Hematopoietic multipotent progenitor cell treated with erythropoietin and hydrocortisone succinate and interleukin-3 and kit ligand, for 4 days (in vitro differentiated cells): Measurements from ENCODE around the gene ZNF804A.
"Not testable (repeated sequence)": the region's sequence is repeated elsewhere in the genome, so short reads cannot be mapped to it uniquely, and the experiment has no call there.

ENCODE experiments used
- DNase-seq: peaks from one replicate; pipeline ENCODE4 v3.0.0-alpha.2; 2015

The ZNF804A gene

DNA sequence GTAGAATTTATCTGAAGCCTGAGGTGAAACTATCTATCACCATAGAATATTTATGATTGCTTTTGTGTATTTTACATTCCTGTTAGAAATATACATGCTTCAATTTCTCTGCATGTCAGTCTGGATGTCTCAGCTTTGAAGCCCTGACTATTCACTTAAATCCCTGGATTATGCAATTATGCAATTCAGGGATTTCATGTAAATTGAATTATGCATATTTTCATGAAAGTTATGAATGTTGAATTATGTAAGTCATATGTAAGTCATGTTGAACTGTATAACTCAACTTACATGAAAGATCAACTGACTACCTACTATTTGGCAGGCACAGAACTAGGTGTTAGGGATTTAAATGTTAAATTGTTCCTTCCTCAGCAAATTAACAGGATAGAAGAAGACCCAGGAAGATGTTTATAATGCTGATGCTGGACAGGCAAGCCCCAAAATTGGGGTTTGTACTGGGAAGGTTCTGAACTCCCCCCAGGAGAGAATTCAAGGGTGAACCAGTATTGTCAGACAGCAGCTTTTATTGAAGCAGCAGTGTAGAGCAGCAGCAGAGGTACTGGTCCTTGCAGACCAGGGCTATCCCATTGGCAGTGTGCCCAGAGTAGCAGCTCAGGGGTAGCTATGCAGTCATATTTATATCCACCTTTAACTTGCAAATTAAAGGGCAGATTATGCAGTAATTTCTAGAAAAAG lies 236.5 kb downstream of the ZNF804A start:
- peak; percentile 24 for DNase-seq

DNA sequence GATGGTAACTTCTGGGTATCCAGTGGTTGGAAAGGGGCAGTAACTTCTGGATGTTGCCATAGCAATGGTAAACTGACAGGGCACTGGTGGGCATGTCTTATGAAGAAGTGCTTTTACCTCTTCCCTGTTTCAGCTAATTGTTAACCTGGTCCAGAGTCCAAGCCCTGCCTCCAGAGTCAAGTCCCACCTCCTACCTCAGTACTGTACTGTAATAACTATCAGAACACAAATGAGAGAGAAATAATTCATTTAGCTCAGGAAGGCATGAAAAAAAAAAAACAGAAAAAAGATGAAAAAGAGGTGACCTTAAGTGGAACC lies 237.0 kb downstream of the ZNF804A start:
- no peak for DNase-seq

DNA sequence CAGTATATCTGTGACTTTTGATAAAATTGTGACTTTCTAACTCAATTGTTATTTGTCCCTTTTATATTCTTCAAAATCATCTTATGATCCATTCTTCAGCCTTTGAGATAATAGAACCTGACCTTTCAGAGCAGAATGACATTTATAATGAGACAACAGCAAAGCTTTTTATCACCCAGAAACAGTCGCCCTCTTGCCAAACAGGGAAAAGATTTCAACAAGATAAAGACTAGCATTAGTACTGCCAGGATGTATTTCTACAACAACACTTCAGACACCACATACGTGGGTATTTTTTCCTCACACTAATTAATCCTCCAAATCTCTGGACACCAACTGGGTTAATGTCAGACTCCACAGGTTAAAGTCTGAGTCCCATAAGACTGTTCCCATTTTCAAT lies 249.0 kb downstream of the ZNF804A start:
- peak; percentile 70 for DNase-seq

DNA sequence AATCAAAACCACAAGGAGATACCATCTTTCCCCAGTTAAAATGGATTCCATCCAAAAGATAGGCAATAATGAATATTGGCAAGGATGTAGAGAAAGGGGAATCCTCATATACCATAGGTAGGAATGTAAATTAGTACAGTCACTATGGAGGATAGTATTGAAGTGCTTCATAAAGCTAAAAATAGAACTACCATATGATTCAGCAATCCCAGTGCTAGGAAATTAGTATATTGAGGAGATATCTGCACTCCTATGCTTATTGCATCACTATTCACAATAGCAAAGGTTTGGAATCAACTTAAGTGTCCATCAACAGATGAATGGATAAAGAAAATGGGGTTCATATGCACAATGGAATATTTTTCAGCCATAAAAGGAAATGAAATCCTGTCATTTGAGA lies 251.2 kb downstream of the ZNF804A start:
- DNase-seq = no peak

DNA sequence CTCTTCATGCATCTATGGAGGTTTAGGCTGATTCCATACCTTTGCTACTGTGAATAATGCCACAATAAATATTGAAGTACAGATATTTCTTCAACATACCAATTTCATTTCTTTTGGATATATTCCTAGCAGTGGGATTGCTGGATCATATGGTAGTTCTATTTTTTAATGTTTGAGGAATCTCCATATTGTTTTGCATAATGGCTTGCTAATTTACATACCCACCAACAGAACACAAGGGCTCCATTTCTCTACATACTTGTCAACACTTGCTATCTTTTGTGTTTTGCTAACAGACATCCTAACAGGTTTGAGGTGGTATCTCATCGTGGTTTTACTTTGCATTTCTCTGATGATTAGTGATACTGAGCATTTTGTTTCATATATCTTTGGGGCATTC lies 253.2 kb downstream of the ZNF804A start:
- no peak for DNase-seq

DNA sequence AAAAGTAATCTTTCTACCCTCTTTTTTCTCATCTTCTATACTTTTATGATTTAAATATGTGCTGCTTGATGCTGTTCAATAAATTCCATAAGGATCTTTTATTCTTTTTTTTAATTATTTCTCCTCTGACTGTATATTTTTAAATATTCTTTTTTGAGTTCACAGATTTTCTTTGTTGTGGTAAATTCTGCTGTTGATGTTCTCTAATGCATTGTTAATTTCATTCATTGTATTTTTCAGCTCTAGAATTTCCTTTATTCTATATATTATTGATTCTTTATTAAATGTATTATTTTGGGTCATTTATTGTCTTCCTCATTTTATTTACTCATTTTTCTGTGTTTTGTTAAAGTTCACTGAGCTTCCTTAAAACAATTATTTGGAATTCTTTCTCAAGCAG lies 260.9 kb downstream of the ZNF804A start:
- no peak for DNase-seq

DNA sequence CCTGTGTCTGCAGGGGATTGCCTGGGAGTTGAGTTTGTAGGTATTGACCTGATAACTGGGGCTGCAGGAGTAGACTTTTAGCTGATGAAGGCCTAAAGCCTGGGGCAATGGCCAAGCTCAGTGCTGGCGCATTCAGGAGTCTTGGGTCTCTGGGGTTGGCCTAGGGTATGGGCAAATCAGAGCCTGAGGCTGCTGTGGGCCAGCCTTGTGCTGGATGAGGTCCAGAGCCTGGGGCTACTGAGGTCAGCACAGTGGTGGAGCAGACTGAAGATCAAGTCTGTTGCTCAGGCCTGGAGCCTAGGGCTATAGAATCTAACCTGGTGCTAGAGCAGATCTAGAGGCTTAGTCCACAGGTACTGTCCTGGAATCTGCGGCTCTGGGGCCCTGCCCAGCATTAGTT lies 262.4 kb downstream of the ZNF804A start:
- no peak for DNase-seq

DNA sequence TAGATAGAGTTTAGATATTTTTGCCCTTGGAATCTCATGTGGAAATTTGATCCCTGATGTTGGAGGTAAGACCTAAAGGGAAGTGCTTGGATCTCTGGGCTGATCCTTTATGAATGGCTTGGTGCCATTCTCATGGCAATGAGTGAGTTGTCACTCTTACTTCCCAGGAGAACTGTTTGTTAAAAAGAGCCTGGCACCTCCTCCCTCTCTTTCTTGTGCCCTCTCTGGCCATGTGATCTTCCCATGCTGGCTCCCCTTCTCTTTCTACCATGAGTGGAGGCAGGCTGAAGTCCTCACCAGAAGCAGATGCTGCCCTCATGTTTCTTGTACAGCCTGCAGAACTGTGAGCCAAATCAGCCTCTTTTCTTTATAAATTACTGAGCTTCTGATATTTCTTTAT lies 276.9 kb downstream of the ZNF804A start:
- DNase-seq = no peak

DNA sequence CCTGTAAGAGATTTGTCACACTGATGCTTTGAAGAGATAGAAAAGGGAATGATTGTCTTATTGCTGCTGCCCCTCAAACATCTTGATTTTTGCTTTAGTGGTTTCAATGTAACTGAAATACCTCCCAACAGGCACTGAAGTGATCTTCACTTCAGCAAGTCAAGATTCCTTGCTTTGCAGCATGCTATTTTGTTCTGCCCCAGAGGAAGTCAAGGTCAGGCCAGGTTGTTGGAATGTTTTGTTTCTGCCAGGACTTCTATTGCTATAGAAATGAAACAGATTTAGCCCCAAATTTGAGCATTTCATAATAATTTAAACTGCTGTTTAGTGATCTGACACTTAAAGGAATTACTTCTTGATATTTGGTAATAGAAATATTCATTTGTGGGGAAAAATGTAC lies 277.6 kb downstream of the ZNF804A start:
- DNase-seq = no peak

DNA sequence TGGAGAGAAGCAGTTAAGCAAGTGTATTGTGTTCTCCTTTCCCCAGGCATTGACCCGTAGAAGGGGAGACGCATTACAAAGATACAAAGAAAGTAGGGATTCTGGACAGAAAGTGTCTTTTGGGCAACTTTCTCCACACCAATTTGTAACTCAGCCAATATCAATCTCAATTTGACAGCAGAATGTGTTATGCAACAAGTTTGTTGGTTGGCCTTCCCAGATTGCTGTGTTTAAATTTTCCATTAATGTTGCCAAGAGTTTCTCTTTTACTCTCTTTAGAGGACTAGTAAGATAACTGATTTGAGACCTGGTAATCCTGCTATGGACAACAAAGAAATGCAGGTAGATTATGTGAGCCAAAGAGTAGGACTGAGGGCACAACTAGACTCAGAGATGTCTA lies 279.6 kb downstream of the ZNF804A start:
- DNase-seq = no peak

DNA sequence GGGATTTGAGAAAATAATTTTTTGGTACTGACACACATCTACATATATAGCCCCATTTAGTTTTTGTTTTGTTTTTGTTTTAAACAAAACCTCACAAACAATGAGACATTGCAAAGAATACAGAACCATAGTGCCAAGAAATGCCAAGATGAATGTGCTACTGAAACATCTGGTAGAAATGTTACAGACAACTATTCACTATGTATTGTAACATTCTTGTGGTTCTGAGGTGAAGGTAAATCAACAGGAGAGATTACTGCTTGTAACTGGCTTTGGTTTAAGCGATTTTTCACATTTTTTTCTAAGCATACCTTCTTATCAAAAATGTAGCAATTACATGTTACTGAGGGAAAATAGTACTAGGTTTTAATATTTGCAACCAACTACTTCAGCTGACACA lies 281.3 kb downstream of the ZNF804A start:
- no peak for DNase-seq

DNA sequence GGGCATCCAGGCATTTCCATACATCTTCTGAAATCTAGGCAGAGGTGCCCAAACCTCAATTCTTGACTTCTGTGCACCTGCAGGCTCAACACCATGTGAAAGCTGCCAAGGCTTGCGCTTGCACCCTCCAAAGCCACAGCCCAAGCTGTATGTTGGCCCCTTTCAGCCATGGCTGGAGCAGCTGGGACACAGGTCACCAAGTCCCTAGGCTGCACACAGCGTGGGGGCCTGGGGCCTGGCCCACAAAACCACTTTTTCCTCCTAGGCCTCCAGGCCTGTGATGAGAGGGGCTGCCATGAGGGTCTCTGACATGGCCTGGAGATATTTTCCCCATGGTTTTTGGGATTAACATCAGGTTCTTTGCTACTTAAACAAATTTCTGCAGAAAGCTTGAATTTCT lies 288.3 kb downstream of the ZNF804A start:
- DNase-seq = not testable (repeated sequence)

DNA sequence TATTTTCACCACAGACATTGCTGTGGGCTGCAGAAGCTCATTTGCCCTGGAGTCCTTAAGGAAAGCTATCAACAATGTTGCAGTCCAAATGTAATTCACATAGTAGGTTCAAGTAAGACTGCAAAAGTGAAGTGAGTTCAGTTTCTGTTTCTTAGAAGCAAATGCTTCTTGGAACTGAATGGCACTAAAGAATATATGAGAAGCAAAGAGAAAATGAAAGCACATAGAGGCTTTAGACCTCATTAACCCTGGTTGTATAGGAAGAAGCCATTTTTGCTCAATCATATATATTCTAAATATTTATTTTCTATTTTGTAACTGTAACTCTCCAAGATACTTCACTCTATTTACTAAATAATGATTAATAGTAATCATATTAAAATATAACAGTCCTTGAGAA lies 292.0 kb downstream of the ZNF804A start:
- peak; percentile 8 for DNase-seq

DNA sequence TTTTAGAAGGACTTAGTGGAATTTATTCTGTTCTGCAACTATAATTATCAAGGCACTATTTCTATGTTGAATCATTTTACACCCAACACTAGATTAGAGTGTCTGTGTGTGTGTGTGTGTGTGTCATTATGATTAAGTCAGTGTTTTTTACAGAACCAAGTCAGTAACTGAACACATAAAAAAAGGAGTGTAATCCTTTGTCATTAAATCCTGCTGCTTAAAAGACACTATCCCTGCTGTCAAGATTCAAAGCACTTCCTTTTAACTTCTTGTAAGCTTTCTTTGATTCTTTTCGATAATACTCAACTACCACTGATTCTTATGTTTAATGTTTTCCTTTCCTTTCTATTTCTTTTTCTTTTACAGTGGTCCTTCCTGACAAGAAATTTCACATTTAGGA lies 306.7 kb downstream of the ZNF804A start:
- no peak for DNase-seq

DNA sequence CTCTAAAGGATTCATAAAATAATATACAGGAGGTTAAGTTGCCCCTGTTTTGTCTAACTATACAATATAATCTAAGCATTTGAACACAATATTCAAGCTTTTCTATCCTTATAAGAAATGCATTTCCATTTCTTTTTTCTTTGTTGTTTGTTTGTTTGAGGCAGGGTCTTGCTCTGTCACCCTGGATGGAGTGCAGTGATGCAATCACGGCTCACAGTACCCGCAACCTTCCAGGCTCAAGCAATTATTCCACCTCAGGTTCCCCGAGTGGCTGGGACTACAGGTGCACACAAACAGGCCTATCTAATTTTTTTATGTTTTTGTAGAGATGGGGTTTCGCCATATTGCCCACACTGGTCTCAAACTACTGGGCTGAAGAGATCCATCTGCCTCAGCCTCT lies 307.8 kb downstream of the ZNF804A start:
- no peak for DNase-seq

DNA sequence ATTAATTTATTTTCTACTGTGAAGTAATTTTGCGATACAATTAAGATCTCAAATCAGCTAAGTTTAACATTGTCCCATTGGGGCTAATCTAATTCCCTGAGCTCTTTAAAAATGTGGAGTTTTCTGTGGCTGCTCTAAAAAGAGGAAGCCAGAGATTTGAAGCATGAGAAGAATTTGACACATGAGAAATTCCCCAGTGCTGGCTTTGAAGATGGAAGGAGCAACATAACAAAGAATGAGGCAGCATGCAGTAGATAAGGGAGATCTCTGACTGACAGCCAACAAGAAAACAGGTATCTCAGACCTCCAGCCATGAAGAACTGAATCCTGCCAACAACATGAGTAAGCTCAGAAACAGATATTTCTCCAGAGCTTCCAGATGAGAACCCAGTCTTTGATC lies 308.4 kb downstream of the ZNF804A start:
- peak; percentile 27 for DNase-seq

DNA sequence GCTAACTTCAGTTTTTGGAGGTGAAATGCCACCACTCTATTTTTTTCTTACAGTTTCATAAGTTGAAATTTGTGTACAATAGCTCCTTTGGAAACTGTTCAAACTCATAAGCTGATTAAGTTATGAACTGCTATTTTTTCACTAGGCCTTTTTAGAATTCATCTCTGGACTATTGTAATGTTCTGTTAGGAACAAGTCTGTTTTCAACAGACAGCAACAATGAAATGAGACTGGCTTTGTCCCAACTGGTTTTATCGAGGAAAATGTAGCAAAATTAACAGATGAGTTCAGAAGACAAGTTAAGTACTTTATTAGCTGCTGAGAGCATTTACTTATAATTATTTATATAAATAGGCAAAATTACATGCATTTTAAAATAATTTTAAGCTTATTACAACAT lies 310.6 kb downstream of the ZNF804A start:
- no peak for DNase-seq

DNA sequence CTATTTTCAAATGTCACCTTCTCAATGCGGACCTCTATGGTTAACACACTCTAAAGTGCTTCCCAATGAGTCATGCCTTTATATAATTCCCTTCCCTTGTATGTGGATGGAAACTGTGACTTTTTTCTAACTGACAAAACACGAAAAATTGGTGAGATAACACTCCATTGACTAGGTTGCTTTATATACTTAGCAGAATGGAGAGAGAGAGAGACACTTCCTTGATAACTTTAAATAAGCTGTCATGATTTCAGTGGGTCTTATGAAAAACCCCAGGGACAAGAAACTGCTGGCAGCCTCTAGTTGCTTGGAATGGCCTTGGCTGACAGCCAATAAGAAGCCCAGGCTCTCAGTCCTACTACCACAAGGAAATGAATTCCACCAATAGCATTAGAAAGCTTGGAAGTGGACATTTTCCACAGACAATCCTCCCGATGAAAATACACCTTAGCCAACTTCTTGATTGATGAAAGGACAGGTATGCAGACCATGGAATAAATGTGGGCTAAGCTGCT lies 322.2 kb downstream of the ZNF804A start:
- DNase-seq = no peak

DNA sequence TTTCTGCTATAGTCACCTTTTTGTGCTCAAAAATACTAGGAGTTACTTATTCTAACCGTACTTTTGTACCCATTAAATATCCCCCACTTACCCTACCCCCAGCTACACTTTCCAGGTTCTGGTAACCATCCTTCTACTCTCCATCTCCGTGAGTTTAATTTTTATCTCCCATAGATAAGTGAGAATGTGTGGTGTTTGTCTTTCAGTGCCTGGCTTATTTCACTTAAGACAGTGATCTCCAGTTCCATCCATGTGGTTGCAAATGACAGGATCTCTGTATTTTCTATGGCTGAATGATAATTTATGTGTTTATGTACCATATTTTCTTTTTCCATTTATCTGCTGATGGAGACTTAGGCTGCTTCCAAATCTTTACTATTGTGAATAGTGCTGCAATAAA lies 323.3 kb downstream of the ZNF804A start:
- DNase-seq = no peak

DNA sequence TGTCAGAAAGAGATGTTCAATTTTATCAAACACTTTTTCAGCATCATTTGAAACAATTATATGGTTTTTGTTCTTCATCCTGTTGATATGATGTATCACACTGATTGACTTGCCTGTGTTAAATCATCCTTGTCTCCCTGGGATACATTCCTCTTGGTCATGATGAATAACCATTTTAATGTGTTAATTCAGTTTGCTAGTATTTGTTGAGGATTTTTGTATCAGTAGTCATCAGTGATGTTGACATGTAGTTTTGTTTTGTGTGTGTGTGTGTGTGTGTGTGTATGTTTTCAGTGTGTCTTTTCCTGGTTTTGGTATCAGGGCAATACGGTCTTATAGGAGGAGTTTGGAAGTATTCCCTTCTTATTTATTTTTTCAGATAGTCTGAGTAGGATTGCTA lies 325.4 kb downstream of the ZNF804A start:
- no peak for DNase-seq

DNA sequence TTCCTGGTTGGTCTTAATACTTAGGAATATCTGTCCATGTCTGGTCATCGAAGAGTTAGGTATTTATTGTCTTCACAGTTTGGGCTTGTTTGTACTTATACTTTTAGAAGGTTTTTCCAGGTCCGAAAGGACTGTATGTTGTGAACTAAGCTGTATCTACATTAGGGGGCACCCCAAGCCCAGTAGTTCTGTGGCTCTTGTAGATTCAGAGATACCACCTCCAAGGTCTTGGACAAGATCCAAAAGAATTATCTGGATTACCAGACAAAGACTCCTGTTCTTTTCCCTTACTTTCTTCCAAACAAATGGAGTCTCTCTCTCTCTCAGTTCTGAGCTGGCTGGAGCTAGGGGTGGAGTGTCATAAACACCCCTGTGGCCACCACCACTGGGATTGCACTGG lies 328.7 kb downstream of the ZNF804A start:
- peak; percentile 30 for DNase-seq

DNA sequence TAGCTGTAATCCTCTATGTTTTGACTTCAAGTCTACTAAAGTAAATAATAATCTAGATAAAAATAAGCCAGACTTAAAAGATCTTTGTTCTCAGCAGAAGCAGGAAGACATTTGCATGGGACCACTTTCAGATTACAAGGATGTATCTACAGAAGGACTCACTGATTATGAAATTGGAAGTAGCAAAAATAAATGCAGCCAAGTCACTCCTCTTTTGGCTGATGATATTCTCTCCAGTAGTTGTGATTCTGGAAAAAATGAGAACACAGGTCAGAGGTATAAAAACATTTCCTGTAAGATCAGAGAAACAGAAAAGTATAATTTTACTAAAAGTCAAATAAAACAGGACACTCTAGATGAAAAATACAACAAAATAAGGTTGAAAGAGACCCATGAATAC lies 338.4 kb downstream of the ZNF804A start:
- DNase-seq = no peak

DNA sequence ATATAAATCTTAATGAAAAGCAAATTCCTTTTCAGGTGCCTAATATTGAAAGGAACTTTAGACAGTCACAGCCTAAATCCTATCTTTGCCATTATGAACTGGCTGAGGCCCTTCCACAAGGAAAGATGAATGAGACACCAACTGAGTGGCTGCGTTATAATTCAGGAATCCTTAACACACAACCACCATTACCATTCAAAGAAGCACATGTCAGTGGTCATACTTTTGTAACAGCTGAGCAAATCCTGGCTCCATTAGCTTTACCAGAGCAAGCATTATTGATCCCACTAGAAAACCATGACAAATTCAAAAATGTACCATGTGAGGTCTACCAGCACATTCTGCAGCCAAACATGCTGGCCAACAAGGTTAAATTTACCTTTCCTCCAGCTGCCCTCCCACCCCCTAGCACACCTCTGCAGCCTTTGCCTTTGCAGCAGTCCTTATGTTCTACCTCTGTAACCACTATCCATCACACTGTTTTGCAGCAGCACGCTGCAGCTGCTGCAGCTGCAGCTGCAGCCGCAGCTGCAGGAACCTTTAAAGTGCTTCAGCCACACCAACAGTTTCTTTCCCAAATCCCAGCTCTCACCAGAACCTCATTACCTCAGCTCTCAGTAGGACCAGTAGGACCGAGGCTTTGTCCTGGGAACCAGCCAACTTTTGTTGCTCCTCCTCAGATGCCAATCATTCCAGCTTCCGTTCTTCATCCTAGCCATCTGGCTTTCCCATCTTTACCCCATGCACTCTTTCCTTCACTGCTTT lies 340.1 kb downstream of the ZNF804A start:
- no peak for DNase-seq

DNA sequence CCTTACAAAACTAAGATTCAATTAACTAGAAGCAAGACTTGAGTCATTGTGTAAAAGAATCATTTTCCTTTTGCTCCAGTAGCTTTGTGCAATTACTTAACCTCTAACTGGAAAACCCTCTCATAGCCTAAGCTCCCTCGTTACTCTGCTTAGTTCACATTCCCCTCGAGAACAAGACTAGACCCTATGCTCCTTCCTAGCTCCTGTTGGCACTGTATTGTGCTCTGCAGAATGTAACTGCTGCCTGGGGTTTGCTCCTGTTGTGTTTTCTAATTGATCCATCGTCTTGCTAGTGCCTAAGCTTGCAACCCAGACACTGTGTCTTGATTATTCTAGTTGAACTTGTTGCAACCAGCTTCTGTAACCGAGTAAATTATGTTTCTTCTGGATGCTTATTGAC lies 347.0 kb downstream of the ZNF804A start:
- no peak for DNase-seq

DNA sequence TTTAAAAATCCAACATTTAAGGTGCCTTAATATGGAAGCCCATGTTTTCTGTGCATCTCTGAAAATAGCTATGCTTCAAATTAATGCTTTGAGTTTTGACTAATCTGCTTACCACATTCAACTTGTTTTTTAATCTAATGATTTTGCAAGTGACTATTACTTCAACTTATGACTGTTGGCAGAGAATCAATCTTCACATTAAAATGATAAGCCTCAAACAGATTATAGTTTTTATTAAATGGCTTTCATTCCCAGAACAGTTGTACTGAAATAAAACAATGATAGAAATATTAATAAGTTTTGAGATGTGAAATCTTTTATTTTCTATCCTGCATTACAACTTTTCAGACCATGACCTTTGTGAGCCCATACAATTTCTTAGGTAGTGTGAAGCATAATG lies 347.5 kb downstream of the ZNF804A start:
- DNase-seq = no peak
